Natural killer cell (primary cell): ENCODE data around the gene MAP3K4. TPM values are rescaled to one million over a fixed set of nuclear protein-coding genes. Genes with fewer than 3 reads are reported as not detected.

Experiments
- ATAC-seq, 3 donors: fragments of 150-1000 bp in 2 of 3; fragments of 200-7000 bp in 1 of 3; cut with Tn5 transposase; 1 replicate in 1 of 3; 2 replicates in 2 of 3; pipeline ENCODE4 v1.10.0; 2021; ENCODE audit warnings: mild to moderate bottlenecking in 2 of 3, moderate library complexity in 2 of 3
- DNase-seq, 2 donors: peaks; one replicate each; pipeline versions ENCODE4 v3.0.0 to v3.0.0-alpha.2; 2013 to 2021; ENCODE audit warnings: mixed read lengths in 1 of 2
- H3K27ac ChIP-seq: one replicate; pipeline ENCODE4 v1.5.1; 2013; ENCODE audit warnings: mild to moderate bottlenecking, low read length
- H3K27me3 ChIP-seq: one replicate; pipeline ENCODE4 v1.6.1; 2013; ENCODE audit warnings: low read length; ENCODE audit not compliant: control insufficient read depth, insufficient read depth
- H3K36me3 ChIP-seq: one replicate; pipeline ENCODE4 v1.6.1; 2013; ENCODE audit warnings: low read length; ENCODE audit not compliant: control insufficient read depth, insufficient read depth
- H3K4me1 ChIP-seq: one replicate; pipeline ENCODE4 v1.6.1; 2013; ENCODE audit warnings: low read length; ENCODE audit not compliant: control insufficient read depth, insufficient read depth
- H3K4me3 ChIP-seq: one replicate; pipeline ENCODE4 v1.5.1; 2013; ENCODE audit warnings: low read length
- H3K9me3 ChIP-seq: one replicate; pipeline ENCODE4 v1.6.1; 2013; ENCODE audit warnings: low read length; ENCODE audit not compliant: control insufficient read depth, insufficient read depth
- H3K27ac Mint-ChIP-seq, 2 donors: one replicate each; pipeline ENCODE4 v1.8.0; 2022; ENCODE audit warnings: mild to moderate bottlenecking in 2 of 2, mixed read lengths in 2 of 2, moderate library complexity in 1 of 2
- H3K27me3 Mint-ChIP-seq, 2 donors: one replicate each; pipeline ENCODE4 v1.8.0; 2022; ENCODE audit warnings: low read depth in 2 of 2, mixed read lengths in 2 of 2
- H3K36me3 Mint-ChIP-seq: one replicate; pipeline ENCODE4 v1.8.0; 2022; ENCODE audit warnings: mixed read lengths
- H3K4me1 Mint-ChIP-seq, 2 donors: one replicate each; pipeline ENCODE4 v1.8.0; 2022; ENCODE audit warnings: mixed read lengths in 2 of 2
- H3K4me3 Mint-ChIP-seq: one replicate; pipeline ENCODE4 v1.8.0; 2022; ENCODE audit warnings: mild to moderate bottlenecking, moderate library complexity, mixed read lengths
- H3K9me3 Mint-ChIP-seq, 2 donors: one replicate each; pipeline ENCODE4 v1.8.0; 2022; ENCODE audit warnings: mixed read lengths in 2 of 2
- CTCF ChIP-seq: fragments of 200-600 bp; IDR thresholded peaks from one replicate; pipeline ENCODE4 v1.8.0; 2022; ENCODE audit warnings: antibody characterized with exemption
- WGBS: methylation state at CpG from one replicate; pipeline ENCODE4 v1.1.7; 2013; ENCODE audit warnings: missing lambda C conversion rate; ENCODE audit not compliant: insufficient coverage; 5-methylcytosine and 5-hydroxymethylcytosine counted together
- intact Hi-C: fragments of 100-400 bp; cut with micrococcal nuclease; formaldehyde crosslinking; loops from one replicate; pipeline ENCODE4 v1.14.2; 2022
- total RNA-seq, 4 donors: library from RNA; stranded (reverse); fragments of 120-200 nt in 1 of 4; gene quantifications; one replicate each; pipeline versions ENCODE4 v1.2.3 to v1.2.4, GENCODE V29; 2013 to 2022

MAP3K4 gene
- total RNA-seq, 3 donors from 2014 or later (not counting 1 experiment from before 2014, with no cell fraction given): 46.5 to 79.9 (median 67.0) TPM

DNA sequence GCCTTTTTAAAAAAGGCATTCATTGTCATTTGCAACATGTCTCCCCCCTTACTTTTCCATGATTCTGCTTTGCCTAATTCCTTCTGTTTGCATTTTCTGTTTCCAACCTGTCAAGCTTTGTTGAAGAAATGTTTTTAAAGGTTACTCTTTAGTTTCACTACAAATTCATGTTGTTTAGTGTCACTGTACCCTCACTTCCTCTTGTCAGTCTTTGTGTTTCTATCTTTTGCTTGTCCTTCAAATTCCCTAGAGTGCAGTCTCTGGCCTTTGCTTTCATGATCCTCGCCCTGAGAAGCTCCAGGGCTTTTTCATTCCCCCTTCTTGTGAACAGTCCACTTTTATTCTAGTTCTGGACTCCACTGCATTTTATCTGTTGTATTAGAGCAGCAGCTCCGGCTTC, 90.6 kb downstream of the MAP3K4 start:
- Histone ChIP-seq H3K4me3 (no peak overlapping the region), H3K27me3 (no peaks in the 10 kb centered on the region), H3K4me1 (no peaks in the 10 kb centered on the region), H3K36me3 (peaks cover 58% of the 10 kb centered on the region), H3K9me3 (no peaks in the 10 kb centered on the region), H3K27ac (no peak overlapping the region)
- Mint-ChIP-seq H3K9me3 (no peaks in the 10 kb centered on the region), H3K27ac (no peak overlapping the region), H3K4me1 (peaks cover 0 to 8% of the 10 kb centered on the region in 2 donors), H3K4me3 (no peak overlapping the region), H3K27me3 (no peaks in the 10 kb centered on the region), H3K36me3 (peaks cover 1% of the 10 kb centered on the region)
- 73% methylated on average over 2 of the region's 2 CpGs for WGBS
- intact Hi-C loops: no loop called here
- no peak for DNase-seq
- no peak for ATAC-seq
- no peak for TF ChIP-seq CTCF

DNA sequence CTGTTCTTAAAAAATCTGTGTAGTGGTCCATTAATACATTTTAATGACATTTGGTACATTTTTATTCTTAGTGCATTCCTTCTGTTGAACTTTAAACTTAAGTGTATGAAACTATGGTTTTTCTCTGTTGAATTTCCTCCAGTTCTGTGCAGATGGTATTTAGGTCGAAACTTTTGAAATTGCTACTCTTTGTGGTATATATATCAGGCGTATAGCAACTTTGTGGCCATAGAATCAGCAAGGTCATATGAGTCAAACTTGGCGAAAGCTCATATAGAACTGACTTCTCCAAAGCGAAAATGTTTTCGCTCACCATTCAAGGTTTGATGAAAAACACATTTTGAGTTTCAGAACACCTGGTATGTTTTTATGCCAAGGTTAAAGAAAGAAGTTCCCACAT, 93.7 kb downstream of the MAP3K4 start:
- no peak overlapping the region for H3K27ac ChIP-seq
- intact Hi-C loops: no loop called here
- no peaks in the 10 kb centered on the region for H3K4me1 Mint-ChIP-seq

GRCh38 chr6:161088676-161089328, 97.2 kb downstream of the MAP3K4 start:
- TF ChIP-seq CTCF: no peak
- Histone ChIP-seq H3K27me3 (no peaks in the 10 kb centered on the region), H3K27ac (no peak overlapping the region), H3K9me3 (no peaks in the 10 kb centered on the region), H3K4me3 (no peak overlapping the region), H3K36me3 (peaks cover 83% of the 10 kb centered on the region), H3K4me1 (no peaks in the 10 kb centered on the region)
- Mint-ChIP-seq H3K27me3 (no peaks in the 10 kb centered on the region), H3K4me1 (no peaks in the 10 kb centered on the region), H3K4me3 (no peak overlapping the region), H3K36me3 (peaks cover 37% of the 10 kb centered on the region), H3K27ac (no peak overlapping the region), H3K9me3 (no peaks in the 10 kb centered on the region)
- intact Hi-C loops: no loop called here
- 100% methylated on average over 2 of the region's 2 CpGs for WGBS
- ATAC-seq (no peak), DNase-seq (no peak)

More for the DNA sequence above, 93.7 kb downstream of the MAP3K4 start:
- Mint-ChIP-seq H3K36me3 (peaks cover 20% of the 10 kb centered on the region), H3K4me3 (no peak overlapping the region), H3K9me3 (no peaks in the 10 kb centered on the region), H3K27me3 (no peaks in the 10 kb centered on the region), H3K27ac (no peak overlapping the region)
- Histone ChIP-seq H3K4me3 (no peak overlapping the region), H3K36me3 (peaks cover 81% of the 10 kb centered on the region), H3K27me3 (no peaks in the 10 kb centered on the region), H3K4me1 (no peaks in the 10 kb centered on the region), H3K9me3 (no peaks in the 10 kb centered on the region)
- ATAC-seq (no peak), DNase-seq (peak in 1 of 2 donors; percentile 8)
- TF ChIP-seq CTCF: no peak
- WGBS: 91% methylated on average over 5 of the region's 5 CpGs

- intact Hi-C loops: no loop called here
- no peak for ATAC-seq
- no peaks in the 10 kb centered on the region for H3K4me1 Mint-ChIP-seq
- Histone ChIP-seq H3K27me3 (no peaks in the 10 kb centered on the region), H3K36me3 (peaks cover 78% of the 10 kb centered on the region), H3K27ac (no peak overlapping the region), H3K4me1 (no peaks in the 10 kb centered on the region), H3K4me3 (no peak overlapping the region), H3K9me3 (no peaks in the 10 kb centered on the region)
- H3K4me3 Mint-ChIP-seq: no peak overlapping the region
- no peak for DNase-seq
- no peak for TF ChIP-seq CTCF
- no peaks in the 10 kb centered on the region for H3K27me3 Mint-ChIP-seq
- no peak overlapping the region for H3K27ac Mint-ChIP-seq
- H3K9me3 Mint-ChIP-seq: no peaks in the 10 kb centered on the region
- H3K36me3 Mint-ChIP-seq: peaks cover 48% of the 10 kb centered on the region
- WGBS: 94% methylated on average over 4 of the region's 4 CpGs
These were observed 99.6 kb downstream of the MAP3K4 start for GRCh38 chr6:161091151-161091550.
